ENCODE results near the gene ZNF609. TPM values are rescaled to one million over a fixed set of nuclear protein-coding genes. Genes with fewer than 3 reads are reported as not detected.

ZNF609 gene
- total and polyA plus RNA-seq, 11 donors: 5.8 to 24.5 (median 15.3) TPM

DNA sequence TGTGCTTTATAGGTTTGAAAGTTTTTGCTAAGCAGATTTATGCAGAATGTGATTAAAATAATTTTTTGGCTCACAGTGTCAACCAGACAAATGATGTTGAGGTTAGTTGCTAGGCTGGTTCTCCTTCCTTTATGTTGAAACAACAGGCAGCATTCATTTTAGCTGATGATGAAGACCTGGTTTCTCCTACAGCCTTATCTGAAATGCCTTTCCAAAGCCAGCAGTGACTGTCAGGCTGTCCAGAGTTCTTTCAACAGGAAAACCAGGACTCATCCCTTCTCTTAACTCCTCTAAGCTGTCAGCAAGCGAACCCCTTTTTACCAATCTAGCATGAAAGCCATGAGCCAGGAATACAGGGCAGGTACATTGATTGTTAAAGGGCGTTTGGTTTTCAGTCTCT, 84.1 kb downstream of the ZNF609 start:
- intact Hi-C loops (cut with DNase I): no loop called here

DNA sequence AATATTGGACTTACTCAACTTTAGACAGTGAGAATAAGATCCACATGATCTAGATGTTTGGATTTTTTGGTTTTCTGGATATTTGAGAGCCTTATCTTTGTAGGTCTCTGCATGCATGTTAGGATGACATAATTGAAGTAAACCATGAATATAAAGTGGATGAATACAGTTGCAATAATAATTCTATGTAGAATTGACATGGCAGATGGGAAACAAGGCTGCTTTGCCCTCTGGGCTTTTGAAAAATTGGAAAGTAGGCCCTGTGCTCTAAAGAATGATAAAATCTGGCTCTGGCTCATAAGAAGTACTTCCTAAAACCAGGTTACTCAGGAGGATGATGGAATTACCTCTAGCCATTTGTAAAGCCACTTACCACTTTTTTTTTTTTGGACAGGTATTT, 86.9 kb downstream of the ZNF609 start:
- Histone ChIP-seq H3K27ac (no peak overlapping the region), H3K9me3 (no peaks in the 10 kb centered on the region), H3K4me1 (peaks cover 0 to 21% (median under 1%) of the 10 kb centered on the region in 12 donors), H3K27me3 (no peaks in the 10 kb centered on the region), H3K4me3 (no peak overlapping the region), H3K36me3 (peaks cover 0 to 5% (median 0%) of the 10 kb centered on the region in 9 donors)
- ATAC-seq (no peak), DNase-seq (no peak)
- TF ChIP-seq POLR2A (IDR thresholded peaks at IDR 0.05): no peak
- TF ChIP-seq, protein P1, sequence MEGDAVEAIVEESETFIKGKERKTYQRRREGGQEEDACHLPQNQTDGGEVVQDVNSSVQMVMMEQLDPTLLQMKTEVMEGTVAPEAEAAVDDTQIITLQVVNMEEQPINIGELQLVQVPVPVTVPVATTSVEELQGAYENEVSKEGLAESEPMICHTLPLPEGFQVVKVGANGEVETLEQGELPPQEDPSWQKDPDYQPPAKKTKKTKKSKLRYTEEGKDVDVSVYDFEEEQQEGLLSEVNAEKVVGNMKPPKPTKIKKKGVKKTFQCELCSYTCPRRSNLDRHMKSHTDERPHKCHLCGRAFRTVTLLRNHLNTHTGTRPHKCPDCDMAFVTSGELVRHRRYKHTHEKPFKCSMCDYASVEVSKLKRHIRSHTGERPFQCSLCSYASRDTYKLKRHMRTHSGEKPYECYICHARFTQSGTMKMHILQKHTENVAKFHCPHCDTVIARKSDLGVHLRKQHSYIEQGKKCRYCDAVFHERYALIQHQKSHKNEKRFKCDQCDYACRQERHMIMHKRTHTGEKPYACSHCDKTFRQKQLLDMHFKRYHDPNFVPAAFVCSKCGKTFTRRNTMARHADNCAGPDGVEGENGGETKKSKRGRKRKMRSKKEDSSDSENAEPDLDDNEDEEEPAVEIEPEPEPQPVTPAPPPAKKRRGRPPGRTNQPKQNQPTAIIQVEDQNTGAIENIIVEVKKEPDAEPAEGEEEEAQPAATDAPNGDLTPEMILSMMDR (IDR thresholded peaks at IDR 0.05): no peak
- intact Hi-C loops (cut with DNase I): no loop called here

More for the DNA sequence above, 84.1 kb downstream of the ZNF609 start:
- H3K27me3 ChIP-seq: no peaks in the 10 kb centered on the region
- peaks cover 0 to 20% (median 0%) of the 10 kb centered on the region in 12 donors for H3K4me1 ChIP-seq
- DNase-seq (no peak), ATAC-seq (peak in 2 of 4 donors; percentile 20 to 26)
- no peak overlapping the region for H3K4me3 ChIP-seq
- TF ChIP-seq, protein P1 (IDR thresholded peaks at IDR 0.05): no peak
- TF ChIP-seq POLR2A (IDR thresholded peaks at IDR 0.05): no peak
- no peaks in the 10 kb centered on the region for H3K36me3 ChIP-seq
- no peak overlapping the region for H3K27ac ChIP-seq
- no peaks in the 10 kb centered on the region for H3K9me3 ChIP-seq
- 58 to 72% (median 62%) methylated on average over 2 of the region's 2 CpGs for WGBS, 4 donors

DNA sequence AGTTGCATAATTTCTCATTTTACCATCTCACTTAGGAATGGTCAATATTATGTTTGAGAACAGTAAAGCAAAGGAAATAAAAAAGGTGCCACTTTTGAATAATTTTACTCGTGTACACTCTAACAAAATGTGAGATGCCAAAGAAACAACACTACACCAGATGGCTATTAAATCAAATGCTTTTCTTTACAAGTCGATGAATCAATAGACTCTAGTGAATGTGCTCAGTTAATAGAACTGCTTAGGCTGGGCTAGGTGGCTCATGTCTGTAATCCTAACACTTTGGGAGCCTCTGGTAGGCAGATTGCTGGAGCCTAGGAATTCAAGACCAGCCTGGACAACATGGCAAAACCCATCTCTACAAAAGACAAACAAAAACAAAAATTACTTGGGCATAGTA, 87.9 kb downstream of the ZNF609 start:
- intact Hi-C loops (cut with DNase I): no loop called here
- DNase-seq (no peak), ATAC-seq (no peak)
- no peaks in the 10 kb centered on the region for H3K27me3 ChIP-seq
- peaks cover 0 to 5% (median 0%) of the 10 kb centered on the region in 9 donors for H3K36me3 ChIP-seq
- no peak overlapping the region for H3K27ac ChIP-seq
- TF ChIP-seq POLR2A (IDR thresholded peaks at IDR 0.05): no peak
- TF ChIP-seq, protein P1 (IDR thresholded peaks at IDR 0.05): no peak
- WGBS, 4 donors: 65 to 81% (median 72%) methylated on average over 2 of the region's 2 CpGs
- peaks cover 0 to 30% (median 6%) of the 10 kb centered on the region in 12 donors for H3K4me1 ChIP-seq
- no peaks in the 10 kb centered on the region for H3K9me3 ChIP-seq
- H3K4me3 ChIP-seq: no peak overlapping the region

DNA sequence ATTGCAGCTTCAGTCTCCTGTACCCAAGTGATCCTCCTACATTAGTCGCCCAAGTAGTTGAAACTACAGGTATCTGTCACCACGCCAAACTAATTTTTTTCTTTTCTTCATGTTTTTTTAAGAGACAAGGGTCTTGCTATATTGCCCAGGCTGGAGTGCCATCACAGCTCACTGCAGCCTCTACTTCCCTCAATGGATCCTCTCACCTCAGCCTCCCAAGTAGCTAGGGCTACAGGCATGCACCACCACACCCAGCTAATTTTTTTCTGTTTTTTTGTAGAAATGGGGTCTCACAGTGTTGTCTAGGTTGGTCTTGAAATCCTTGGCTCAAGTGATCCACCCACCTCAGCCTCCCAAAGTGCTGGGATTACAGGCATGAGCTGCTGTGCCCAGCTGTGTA, 89.5 kb downstream of the ZNF609 start:
- WGBS, 4 donors: 95 to 98% (median 96%) methylated on average over 2 of the region's 2 CpGs
- ATAC-seq: no peak
- DNase-seq: no peak
- intact Hi-C loops (cut with DNase I): no loop called here
- Histone ChIP-seq H3K36me3 (peaks cover 0 to 5% (median 0%) of the 10 kb centered on the region in 9 donors), H3K27me3 (no peaks in the 10 kb centered on the region), H3K27ac (no peak overlapping the region), H3K4me3 (no peak overlapping the region), H3K4me1 (peaks cover 0 to 23% (median 5%) of the 10 kb centered on the region in 12 donors), H3K9me3 (no peaks in the 10 kb centered on the region)
- TF ChIP-seq POLR2A (IDR thresholded peaks at IDR 0.05): no peak
- TF ChIP-seq, protein P1 (IDR thresholded peaks at IDR 0.05): no peak
